Measurements from ENCODE around the gene WNT5A. TPM values are rescaled to one million over a fixed set of nuclear protein-coding genes. Genes with fewer than 3 reads are reported as not detected.

Gene WNT5A
- total RNA-seq, 6 experiments from 2014 or later, result 0.64 to 3.6 (median 2.4) TPM

GRCh38 chr3:55527361-55527760, 40.3 kb upstream of the WNT5A start:
- Histone ChIP-seq H3K4me3 (no peak overlapping the region), H3K4me1 (peaks cover 0 to 32% (median 8%) of the 10 kb centered on the region in 4 donors), H3K9me3 (no peaks in the 10 kb centered on the region), H3K36me3 (no peaks in the 10 kb centered on the region), H3K27me3 (no peaks in the 10 kb centered on the region), H3K27ac (peak overlapping the region in 1 of 3 donors; percentile 56)
- TF ChIP-seq CTCF (IDR thresholded peaks at IDR 0.05), result no peak
- WGBS (ENCODE audit: insufficient coverage, low coverage, low lambda C conversion rate, missing lambda C conversion rate), result 61% methylated on average over 4 of the region's 4 CpGs
- DNase-seq, result no peak
- intact Hi-C loops (cut with DNase I), result no loop called here
- ATAC-seq, result peak in 2 of 4 donors; percentile 22 to 35

- intact Hi-C loops (cut with DNase I), result no loop called here
- DNase-seq, result peak; percentile 63 to 85 (median 85)
- H3K9me3 ChIP-seq, result no peaks in the 10 kb centered on the region
Observed at GRCh38 chr3:55526332-55527030, 39.4 kb upstream of the WNT5A start.

DNA sequence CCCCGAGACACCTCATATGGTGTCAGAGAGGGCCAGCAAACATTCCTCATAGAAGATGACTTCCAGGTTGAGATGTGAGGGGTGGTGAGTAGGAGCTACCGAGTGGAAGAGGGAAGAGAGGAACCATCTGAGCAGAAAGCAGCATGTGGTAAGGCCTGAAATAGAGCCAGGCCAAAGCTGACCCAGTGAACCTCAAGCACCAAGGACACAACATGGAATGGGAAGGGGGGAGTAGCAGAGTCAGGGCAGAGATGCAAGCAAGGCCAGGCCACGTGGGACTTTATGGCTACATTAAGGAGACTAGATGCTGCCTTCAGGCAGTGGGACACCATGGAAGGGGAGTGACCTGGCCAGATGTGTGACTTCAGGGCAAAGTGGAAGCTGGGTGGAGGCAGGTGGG, 38.3 kb upstream of the WNT5A start:
- H3K4me3 ChIP-seq, result no peak overlapping the region
- H3K4me1 ChIP-seq, result peaks cover 0 to 45% (median 14%) of the 10 kb centered on the region in 4 donors

More at GRCh38 chr3:55526332-55527030, 39.4 kb upstream of the WNT5A start:
- Histone ChIP-seq H3K27ac (peak overlapping the region in 2 of 3 donors; percentile 7 to 56), H3K4me1 (peaks cover 0 to 40% (median 11%) of the 10 kb centered on the region in 4 donors), H3K27me3 (no peaks in the 10 kb centered on the region), H3K36me3 (no peaks in the 10 kb centered on the region), H3K4me3 (no peak overlapping the region)
- WGBS (ENCODE audit: insufficient coverage, low coverage, low lambda C conversion rate, missing lambda C conversion rate), result 37% methylated on average over 4 of the region's 10 CpGs
- peak; percentile 86 to 96 (median 91) for ATAC-seq
- TF ChIP-seq POLR2A (IDR thresholded peaks at IDR 0.05), result no peak
- TF ChIP-seq CTCF (IDR thresholded peaks at IDR 0.05), result no peak

DNA sequence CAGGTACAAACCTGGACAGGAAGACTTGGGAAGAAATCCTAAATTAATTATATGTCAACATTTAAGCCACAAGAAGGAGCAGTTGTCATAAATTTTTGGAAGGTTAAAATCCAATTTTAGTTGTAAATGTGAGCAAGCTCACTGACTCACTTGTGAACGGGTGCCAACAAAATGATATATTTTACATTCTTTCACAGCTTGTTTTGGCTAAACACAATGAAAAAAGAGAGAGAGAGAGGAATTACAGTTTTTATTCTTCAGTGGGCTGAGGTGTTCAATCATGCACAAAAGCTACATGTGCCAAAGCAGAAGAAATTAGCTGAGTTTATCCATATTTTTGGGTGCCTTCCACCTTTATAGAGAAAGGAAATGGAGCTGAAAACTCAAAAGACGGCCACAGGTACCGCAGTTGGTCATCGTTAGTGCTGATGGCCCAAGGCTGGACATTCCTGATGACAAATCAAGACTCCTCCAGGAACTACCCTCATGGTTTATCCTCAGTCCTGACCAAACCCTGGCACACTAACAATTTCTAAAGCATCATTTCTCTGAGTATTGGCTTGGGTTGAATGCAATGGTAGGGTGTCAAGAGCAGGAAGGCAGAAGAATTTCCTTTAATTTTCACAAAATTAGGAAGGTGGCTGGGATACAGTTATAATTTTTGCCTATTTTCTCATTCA, 37.6 kb upstream of the WNT5A start:
- Histone ChIP-seq H3K27ac (no peak overlapping the region), H3K9me3 (no peaks in the 10 kb centered on the region), H3K4me1 (peaks cover 0 to 45% (median 14%) of the 10 kb centered on the region in 4 donors), H3K27me3 (no peaks in the 10 kb centered on the region), H3K4me3 (no peak overlapping the region), H3K36me3 (no peaks in the 10 kb centered on the region)
- TF ChIP-seq POLR2A (IDR thresholded peaks at IDR 0.05) (no peak), CTCF (IDR thresholded peaks at IDR 0.05) (no peak)
- ATAC-seq, result no peak
- no peak for DNase-seq
- intact Hi-C loops (cut with DNase I), result no loop called here
- WGBS (ENCODE audit: insufficient coverage, low coverage, low lambda C conversion rate, missing lambda C conversion rate), result 75% methylated on average over 3 of the region's 4 CpGs

More for the DNA sequence above, 38.3 kb upstream of the WNT5A start:
- 36% methylated on average over 3 of the region's 3 CpGs for WGBS (ENCODE audit: insufficient coverage, low coverage, low lambda C conversion rate, missing lambda C conversion rate)
- H3K36me3 ChIP-seq, result no peaks in the 10 kb centered on the region
- ATAC-seq (peak in 1 of 4 donors; percentile 14), DNase-seq (no peak)
- peak overlapping the region in 1 of 3 donors; percentile 35 for H3K27ac ChIP-seq
- no peaks in the 10 kb centered on the region for H3K27me3 ChIP-seq
- intact Hi-C loops (cut with DNase I), result no loop called here
- H3K9me3 ChIP-seq, result no peaks in the 10 kb centered on the region
- TF ChIP-seq POLR2A (IDR thresholded peaks at IDR 0.05) (no peak), CTCF (IDR thresholded peaks at IDR 0.05) (no peak)

Measured in right lobe of liver (tissue), 6 donors.